Ishikawa (cell line): Measurements from ENCODE around the gene CASK.

Experiments used
- CEBPB ChIP-seq: IDR thresholded peaks from 2 replicates; pipeline ENCODE4 v1.6.1; 2012
- CREB1 ChIP-seq: IDR thresholded peaks from 2 replicates; pipeline ENCODE4 v1.6.1; 2012; ENCODE audit warnings: low read depth
- EGR1 ChIP-seq: IDR thresholded peaks from 2 replicates; pipeline ENCODE4 v1.6.1; 2012
- EP300 ChIP-seq: IDR thresholded peaks from 2 replicates; pipeline ENCODE4 v1.6.1; 2012; ENCODE audit warnings: borderline replicate concordance
- FOXM1 ChIP-seq: IDR thresholded peaks from 2 replicates; pipeline ENCODE4 v1.6.1; 2012; ENCODE audit warnings: low read depth, borderline replicate concordance
- NFIC ChIP-seq: IDR thresholded peaks from 2 replicates; pipeline ENCODE4 v1.6.1; 2012
- RAD21 ChIP-seq: IDR thresholded peaks from 2 replicates; pipeline ENCODE4 v1.6.1; 2012; ENCODE audit warnings: low read depth
- TAF1 ChIP-seq: IDR thresholded peaks from 2 replicates; pipeline ENCODE4 v1.6.1; 2012; ENCODE audit warnings: low read depth, mild to moderate bottlenecking
- TCF12 ChIP-seq: IDR thresholded peaks from 2 replicates; pipeline ENCODE4 v1.6.1; 2012; ENCODE audit warnings: low read depth
- TEAD4 ChIP-seq: IDR thresholded peaks from 2 replicates; pipeline ENCODE4 v1.6.1; 2012
- YY1 ChIP-seq: IDR thresholded peaks from 2 replicates; pipeline ENCODE4 v1.6.1; 2012; ENCODE audit warnings: low read depth
- ZBTB7A ChIP-seq: IDR thresholded peaks from 2 replicates; pipeline ENCODE4 v1.6.1; 2012; ENCODE audit warnings: low read depth
- TF ChIP-seq, protein P1 (sequence below): IDR thresholded peaks from 2 replicates; pipeline ENCODE4 v1.6.1; 2012
- TF ChIP-seq, protein P2 (sequence below): IDR thresholded peaks from 2 replicates; pipeline ENCODE4 v1.6.1; 2012
- TF ChIP-seq, protein P3 (sequence below): IDR thresholded peaks from 2 replicates; pipeline ENCODE4 v1.6.1; 2012; ENCODE audit warnings: low read depth, mild to moderate bottlenecking

Gene CASK

DNA sequence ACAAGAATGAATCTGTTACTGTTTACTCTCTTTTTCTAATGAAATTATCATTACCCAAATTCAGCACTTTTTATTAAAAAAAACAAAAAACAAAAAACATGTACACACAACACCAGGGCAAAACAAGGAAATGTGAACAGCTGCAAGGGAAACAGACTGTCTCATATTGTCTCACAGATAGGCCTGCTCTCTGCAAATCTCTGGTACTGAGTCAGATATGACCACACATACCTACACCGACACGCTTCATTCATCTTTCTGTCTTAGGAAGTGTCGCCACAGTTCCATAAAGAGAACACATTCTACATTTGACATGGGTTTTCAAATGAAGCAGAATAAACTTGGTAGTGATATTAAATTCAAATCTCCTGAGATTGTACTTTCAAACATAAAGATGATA is 326.8 kb downstream of the CASK start:
- TF ChIP-seq RAD21 (no peak), EGR1 (no peak), CREB1 (no peak), YY1 (no peak), TAF1 (no peak), CEBPB (no peak), EP300 (no peak), NFIC (no peak), FOXM1 (no peak), TEAD4 (no peak), ZBTB7A (no peak), TCF12 (no peak)
- TF ChIP-seq, protein P1, sequence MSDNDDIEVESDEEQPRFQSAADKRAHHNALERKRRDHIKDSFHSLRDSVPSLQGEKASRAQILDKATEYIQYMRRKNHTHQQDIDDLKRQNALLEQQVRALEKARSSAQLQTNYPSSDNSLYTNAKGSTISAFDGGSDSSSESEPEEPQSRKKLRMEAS: no peak
- TF ChIP-seq, protein P2, sequence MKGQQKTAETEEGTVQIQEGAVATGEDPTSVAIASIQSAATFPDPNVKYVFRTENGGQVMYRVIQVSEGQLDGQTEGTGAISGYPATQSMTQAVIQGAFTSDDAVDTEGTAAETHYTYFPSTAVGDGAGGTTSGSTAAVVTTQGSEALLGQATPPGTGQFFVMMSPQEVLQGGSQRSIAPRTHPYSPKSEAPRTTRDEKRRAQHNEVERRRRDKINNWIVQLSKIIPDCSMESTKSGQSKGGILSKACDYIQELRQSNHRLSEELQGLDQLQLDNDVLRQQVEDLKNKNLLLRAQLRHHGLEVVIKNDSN: no peak
- TF ChIP-seq, protein P3, sequence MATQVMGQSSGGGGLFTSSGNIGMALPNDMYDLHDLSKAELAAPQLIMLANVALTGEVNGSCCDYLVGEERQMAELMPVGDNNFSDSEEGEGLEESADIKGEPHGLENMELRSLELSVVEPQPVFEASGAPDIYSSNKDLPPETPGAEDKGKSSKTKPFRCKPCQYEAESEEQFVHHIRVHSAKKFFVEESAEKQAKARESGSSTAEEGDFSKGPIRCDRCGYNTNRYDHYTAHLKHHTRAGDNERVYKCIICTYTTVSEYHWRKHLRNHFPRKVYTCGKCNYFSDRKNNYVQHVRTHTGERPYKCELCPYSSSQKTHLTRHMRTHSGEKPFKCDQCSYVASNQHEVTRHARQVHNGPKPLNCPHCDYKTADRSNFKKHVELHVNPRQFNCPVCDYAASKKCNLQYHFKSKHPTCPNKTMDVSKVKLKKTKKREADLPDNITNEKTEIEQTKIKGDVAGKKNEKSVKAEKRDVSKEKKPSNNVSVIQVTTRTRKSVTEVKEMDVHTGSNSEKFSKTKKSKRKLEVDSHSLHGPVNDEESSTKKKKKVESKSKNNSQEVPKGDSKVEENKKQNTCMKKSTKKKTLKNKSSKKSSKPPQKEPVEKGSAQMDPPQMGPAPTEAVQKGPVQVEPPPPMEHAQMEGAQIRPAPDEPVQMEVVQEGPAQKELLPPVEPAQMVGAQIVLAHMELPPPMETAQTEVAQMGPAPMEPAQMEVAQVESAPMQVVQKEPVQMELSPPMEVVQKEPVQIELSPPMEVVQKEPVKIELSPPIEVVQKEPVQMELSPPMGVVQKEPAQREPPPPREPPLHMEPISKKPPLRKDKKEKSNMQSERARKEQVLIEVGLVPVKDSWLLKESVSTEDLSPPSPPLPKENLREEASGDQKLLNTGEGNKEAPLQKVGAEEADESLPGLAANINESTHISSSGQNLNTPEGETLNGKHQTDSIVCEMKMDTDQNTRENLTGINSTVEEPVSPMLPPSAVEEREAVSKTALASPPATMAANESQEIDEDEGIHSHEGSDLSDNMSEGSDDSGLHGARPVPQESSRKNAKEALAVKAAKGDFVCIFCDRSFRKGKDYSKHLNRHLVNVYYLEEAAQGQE: no peak

DNA sequence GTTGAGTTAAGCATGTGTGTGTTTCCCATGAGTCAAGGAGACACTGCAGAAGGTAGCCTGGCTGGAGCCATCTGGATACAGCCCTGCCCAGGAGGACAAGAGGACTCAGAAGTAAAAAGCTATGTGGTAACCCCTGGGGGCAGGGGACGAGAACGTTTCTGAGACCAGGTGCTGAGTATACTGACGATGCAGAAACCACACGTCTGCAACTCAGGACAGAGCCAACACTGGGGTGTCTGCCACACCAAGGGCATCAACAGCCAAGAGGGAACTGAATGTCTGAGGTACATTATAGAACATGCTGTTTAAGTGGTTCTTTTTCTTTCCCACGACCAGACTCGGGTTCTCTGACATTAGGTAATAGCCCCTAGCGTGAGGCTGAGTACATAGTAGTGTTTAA is 328.7 kb downstream of the CASK start:
- TF ChIP-seq EGR1 (no peak), TEAD4 (no peak), CREB1 (no peak), NFIC (no peak), ZBTB7A (no peak), TAF1 (no peak), CEBPB (no peak), TCF12 (no peak), YY1 (no peak), RAD21 (no peak)
- TF ChIP-seq, protein P2: no peak
- TF ChIP-seq, protein P3: no peak
- TF ChIP-seq, protein P1: no peak

DNA sequence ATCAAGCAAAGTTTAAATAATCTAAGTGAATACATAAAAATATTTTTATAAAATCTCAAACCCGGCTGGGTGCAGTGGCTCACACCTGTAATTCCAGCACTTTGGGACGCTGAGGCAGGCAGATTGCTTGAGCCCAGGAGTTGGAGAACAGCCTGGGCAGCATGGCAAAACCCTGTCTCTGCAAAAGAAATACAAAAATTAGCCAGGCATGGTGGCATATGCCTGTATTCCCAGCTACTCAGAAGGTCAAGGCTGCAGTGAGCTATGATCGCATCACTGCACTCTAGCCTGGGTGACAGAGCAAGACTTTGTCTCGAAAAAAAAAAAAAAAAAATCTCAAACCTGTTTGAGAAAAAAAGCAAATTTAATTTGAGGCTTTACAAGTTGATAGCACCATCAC is 331.4 kb downstream of the CASK start:
- no peak for TF ChIP-seq ZBTB7A
- TF ChIP-seq TEAD4: no peak
- no peak for TF ChIP-seq RAD21
- TF ChIP-seq FOXM1: no peak
- TF ChIP-seq TCF12: no peak
- TF ChIP-seq, protein P1: no peak
- no peak for TF ChIP-seq NFIC
- TF ChIP-seq EP300: no peak
- no peak for TF ChIP-seq YY1
- TF ChIP-seq, protein P2: no peak
- TF ChIP-seq, protein P3: no peak
- no peak for TF ChIP-seq CEBPB
- TF ChIP-seq CREB1: no peak
- no peak for TF ChIP-seq EGR1
- no peak for TF ChIP-seq TAF1

DNA sequence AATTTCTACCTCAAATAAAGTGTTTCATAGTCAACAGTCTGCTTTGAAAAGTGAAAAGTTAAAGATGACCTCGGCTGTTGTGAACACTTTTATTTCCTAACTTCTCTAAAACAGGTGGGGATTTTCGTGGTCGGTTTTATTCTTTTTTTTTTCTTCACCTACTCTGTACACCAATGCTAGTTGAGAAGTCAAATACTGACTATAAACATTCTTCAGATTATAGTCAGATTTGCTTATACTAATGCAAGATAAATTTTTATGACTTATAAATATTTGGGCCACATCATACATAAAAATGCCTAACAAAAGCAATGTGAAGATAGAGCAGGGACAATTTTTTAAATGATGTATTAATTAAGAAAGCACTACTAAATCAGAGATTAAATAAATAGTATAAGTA is 332.7 kb downstream of the CASK start:
- TF ChIP-seq NFIC: no peak
- TF ChIP-seq TCF12: no peak
- TF ChIP-seq FOXM1: no peak
- TF ChIP-seq RAD21: no peak
- TF ChIP-seq, protein P1: no peak
- no peak for TF ChIP-seq EGR1
- TF ChIP-seq TEAD4: no peak
- TF ChIP-seq, protein P3: no peak
- TF ChIP-seq ZBTB7A: no peak
- TF ChIP-seq, protein P2: no peak
- TF ChIP-seq CEBPB: no peak
- TF ChIP-seq TAF1: no peak
- TF ChIP-seq CREB1: no peak
